GM04503 (cell line): ENCODE data around the gene CCSER2.
"Not testable (repeated sequence)": the region's sequence is repeated elsewhere in the genome, so short reads cannot be mapped to it uniquely, and the experiment has no call there.

Source experiments
- DNase-seq: peaks from one replicate; pipeline ENCODE4 v3.0.0-alpha.2; 2012; ENCODE audit warnings: low read depth

Gene CCSER2

GRCh38 chr10:84395581-84395980 is 67.2 kb downstream of the CCSER2 start:
- no peak for DNase-seq

GRCh38 chr10:84397735-84398144 is 69.4 kb downstream of the CCSER2 start:
- no peak for DNase-seq

- DNase-seq: no peak
Observed at GRCh38 chr10:84398696-84399095, 70.3 kb downstream of the CCSER2 start.

GRCh38 chr10:84401854-84402611 is 73.6 kb downstream of the CCSER2 start:
- no peak for DNase-seq

GRCh38 chr10:84404783-84405182 is 76.4 kb downstream of the CCSER2 start:
- no peak for DNase-seq

GRCh38 chr10:84405662-84406061 is 77.3 kb downstream of the CCSER2 start:
- no peak for DNase-seq

- DNase-seq: no peak
Observed at GRCh38 chr10:84406561-84406960, 78.2 kb downstream of the CCSER2 start.

GRCh38 chr10:84407388-84408049 is 79.1 kb downstream of the CCSER2 start:
- DNase-seq: no peak

GRCh38 chr10:84412482-84412881 is 84.1 kb downstream of the CCSER2 start:
- DNase-seq: no peak

GRCh38 chr10:84414110-84414509 is 85.7 kb downstream of the CCSER2 start:
- not testable (repeated sequence) for DNase-seq

GRCh38 chr10:84415539-84416244 is 87.3 kb downstream of the CCSER2 start:
- DNase-seq: no peak

GRCh38 chr10:84416245-84416555 is 87.8 kb downstream of the CCSER2 start:
- DNase-seq: no peak

GRCh38 chr10:84423719-84424118 is 95.3 kb downstream of the CCSER2 start:
- no peak for DNase-seq

GRCh38 chr10:84424731-84425167 is 96.4 kb downstream of the CCSER2 start:
- DNase-seq: peak; percentile 96

GRCh38 chr10:84427903-84428650 is 99.7 kb downstream of the CCSER2 start:
- DNase-seq: no peak

GRCh38 chr10:84428711-84429110 is 100.3 kb downstream of the CCSER2 start:
- no peak for DNase-seq

GRCh38 chr10:84429926-84430520 is 101.6 kb downstream of the CCSER2 start:
- no peak for DNase-seq

GRCh38 chr10:84432891-84433290 is 104.5 kb downstream of the CCSER2 start:
- DNase-seq: no peak

- DNase-seq: no peak
Observed at GRCh38 chr10:84440781-84441180, 112.4 kb downstream of the CCSER2 start.

GRCh38 chr10:84447701-84448400 is 119.5 kb downstream of the CCSER2 start:
- DNase-seq: no peak

- DNase-seq: not testable (repeated sequence)
Observed at GRCh38 chr10:84449351-84449750, 121.0 kb downstream of the CCSER2 start.
